ENCODE results near the gene ADAMTS6.

GRCh38 chr5:65423623-65424022, 58.1 kb downstream of the ADAMTS6 start:
- TF ChIP-seq CTCF (IDR thresholded peaks at IDR 0.05) (no peak), POLR2A (IDR thresholded peaks at IDR 0.05) (no peak)

Data from uterus (tissue), 2 donors.